Parathyroid adenoma (tissue), 2 donors: ENCODE measurements around the gene MED13.

Source experiments
- H2AFZ ChIP-seq: fragments of 300-600 bp; sonication (generic); one replicate; pipeline ENCODE4 v1.7.0; 2017; ENCODE audit warnings: antibody characterized with exemption, mild to moderate bottlenecking
- H3K27ac ChIP-seq: fragments of 300-600 bp; sonication (generic); one replicate; pipeline ENCODE4 v1.7.0; 2017
- H3K27me3 ChIP-seq: fragments of 300-600 bp; sonication (generic); one replicate; pipeline ENCODE4 v1.7.0; 2017; ENCODE audit warnings: low read length; ENCODE audit not compliant: control insufficient read depth, insufficient read depth
- H3K36me3 ChIP-seq: fragments of 300-600 bp; sonication (generic); one replicate; pipeline ENCODE4 v1.7.0; 2017; ENCODE audit warnings: low read length; ENCODE audit not compliant: control insufficient read depth, insufficient read depth
- H3K4me1 ChIP-seq: fragments of 300-600 bp; sonication (generic); one replicate; pipeline ENCODE4 v1.7.0; 2017; ENCODE audit warnings: control low read depth
- H3K4me2 ChIP-seq: fragments of 300-600 bp; sonication (generic); one replicate; pipeline ENCODE4 v1.7.0; 2017; ENCODE audit warnings: low read length
- H3K4me3 ChIP-seq: fragments of 300-600 bp; sonication (generic); one replicate; pipeline ENCODE4 v1.7.0; 2017; ENCODE audit warnings: low read depth, low read length
- H3K79me2 ChIP-seq: fragments of 300-600 bp; sonication (generic); one replicate; pipeline ENCODE4 v1.7.0; 2017; ENCODE audit warnings: control low read depth
- H3K9ac ChIP-seq: fragments of 300-600 bp; sonication (generic); one replicate; pipeline ENCODE4 v1.7.0; 2017; ENCODE audit warnings: mild to moderate bottlenecking
- H3K9me3 ChIP-seq: fragments of 300-600 bp; sonication (generic); one replicate; pipeline ENCODE4 v1.7.0; 2017; ENCODE audit warnings: low read length; ENCODE audit not compliant: control insufficient read depth
- CTCF ChIP-seq: fragments of 300-600 bp; sonication (generic); IDR thresholded peaks from one replicate; pipeline ENCODE4 v1.7.0; 2017; ENCODE audit warnings: antibody characterized with exemption, mild to moderate bottlenecking
- donor health status: primary hyperparathyroidism.

Gene MED13

GRCh38 chr17:61986898-61987297 lies 78.2 kb downstream of the MED13 start:
- no peaks in the 10 kb centered on the region for H3K36me3 ChIP-seq
- no peak overlapping the region for H3K4me3 ChIP-seq
- no peaks in the 10 kb centered on the region for H3K27me3 ChIP-seq
- H2AFZ ChIP-seq = no peak overlapping the region
- no peak overlapping the region for H3K4me2 ChIP-seq
- TF ChIP-seq CTCF = no peak
- H3K27ac ChIP-seq = no peak overlapping the region
- no peaks in the 10 kb centered on the region for H3K9me3 ChIP-seq
- H3K79me2 ChIP-seq = peaks cover 10% of the 10 kb centered on the region
- H3K4me1 ChIP-seq = no peaks in the 10 kb centered on the region
- H3K9ac ChIP-seq = no peak overlapping the region

DNA sequence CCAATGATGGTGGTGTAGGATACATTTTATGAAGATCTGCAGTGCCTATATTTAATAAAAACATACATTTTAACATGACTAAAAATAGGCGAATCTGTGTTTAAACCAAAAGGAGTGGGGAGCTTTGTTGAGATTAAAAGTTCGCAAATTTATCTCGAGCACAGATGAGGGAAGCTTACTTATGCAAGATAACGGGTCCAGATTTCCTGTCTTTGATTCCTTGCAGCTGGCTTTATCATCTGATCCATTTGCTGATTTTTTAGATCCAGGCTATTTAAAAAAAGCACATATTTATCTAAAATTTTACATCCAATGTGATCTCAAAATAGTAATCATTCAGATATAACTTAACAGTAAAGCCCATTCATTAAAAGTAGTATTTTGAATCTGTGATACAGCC lies 80.3 kb downstream of the MED13 start:
- Histone ChIP-seq H3K4me3 (no peak overlapping the region), H3K79me2 (peaks cover 8% of the 10 kb centered on the region), H3K36me3 (no peaks in the 10 kb centered on the region), H3K27ac (no peak overlapping the region), H3K27me3 (no peaks in the 10 kb centered on the region), H3K4me2 (no peak overlapping the region), H3K9ac (no peak overlapping the region), H3K9me3 (no peaks in the 10 kb centered on the region), H3K4me1 (no peaks in the 10 kb centered on the region), H2AFZ (no peak overlapping the region)
- no peak for TF ChIP-seq CTCF

- no peak for TF ChIP-seq CTCF
Observed at GRCh38 chr17:61981323-61981722, 83.8 kb downstream of the MED13 start.

GRCh38 chr17:61980535-61980934 lies 84.5 kb downstream of the MED13 start:
- H3K4me1 ChIP-seq = no peaks in the 10 kb centered on the region
- no peaks in the 10 kb centered on the region for H3K27me3 ChIP-seq
- no peak for TF ChIP-seq CTCF
- no peak overlapping the region for H3K9ac ChIP-seq
- no peak overlapping the region for H2AFZ ChIP-seq
- H3K79me2 ChIP-seq = peaks cover 10% of the 10 kb centered on the region
- no peak overlapping the region for H3K27ac ChIP-seq
- no peaks in the 10 kb centered on the region for H3K36me3 ChIP-seq
- no peak overlapping the region for H3K4me2 ChIP-seq
- no peaks in the 10 kb centered on the region for H3K9me3 ChIP-seq
- no peak overlapping the region for H3K4me3 ChIP-seq

More at GRCh38 chr17:61981323-61981722, 83.8 kb downstream of the MED13 start:
- Histone ChIP-seq H3K9ac (no peak overlapping the region), H2AFZ (no peak overlapping the region), H3K9me3 (no peaks in the 10 kb centered on the region), H3K27ac (no peak overlapping the region), H3K36me3 (no peaks in the 10 kb centered on the region), H3K4me3 (no peak overlapping the region), H3K27me3 (no peaks in the 10 kb centered on the region), H3K4me1 (no peaks in the 10 kb centered on the region), H3K4me2 (no peak overlapping the region), H3K79me2 (peaks cover 8% of the 10 kb centered on the region)

GRCh38 chr17:61974115-61974514 lies 91.0 kb downstream of the MED13 start:
- Histone ChIP-seq H3K4me3 (no peak overlapping the region), H3K9ac (no peak overlapping the region), H3K9me3 (no peaks in the 10 kb centered on the region), H3K36me3 (no peaks in the 10 kb centered on the region), H3K79me2 (peaks cover 4% of the 10 kb centered on the region), H2AFZ (no peak overlapping the region), H3K4me2 (no peak overlapping the region), H3K27me3 (no peaks in the 10 kb centered on the region), H3K27ac (no peak overlapping the region), H3K4me1 (no peaks in the 10 kb centered on the region)
- no peak for TF ChIP-seq CTCF
